Dendritic cell treated with granulocyte-macrophage colony-stimulating factor and Interleukin-4, amounts not matched to agents 40 ng/mL and 50 ng/mL, for 4 days (primary cell): Measurements from ENCODE around the gene AMHR2.
"Not testable (repeated sequence)": the region's sequence is repeated elsewhere in the genome, so short reads cannot be mapped to it uniquely, and the experiment has no call there.

Experiments used
- H3K27ac Mint-ChIP-seq: one replicate; pipeline ENCODE4 v1.8.0; 2022; ENCODE audit warnings: mild to moderate bottlenecking, mixed read lengths
- H3K27me3 Mint-ChIP-seq: one replicate; pipeline ENCODE4 v1.8.0; 2022; ENCODE audit warnings: mild to moderate bottlenecking, mixed read lengths
- H3K36me3 Mint-ChIP-seq: one replicate; pipeline ENCODE4 v1.8.0; 2022; ENCODE audit warnings: low read depth, mixed read lengths
- H3K4me1 Mint-ChIP-seq: one replicate; pipeline ENCODE4 v1.8.0; 2022; ENCODE audit warnings: low read depth, mixed read lengths
- H3K4me3 Mint-ChIP-seq: one replicate; pipeline ENCODE4 v1.8.0; 2022; ENCODE audit warnings: mild to moderate bottlenecking, moderate library complexity, mixed read lengths
- H3K9me3 Mint-ChIP-seq: one replicate; pipeline ENCODE4 v1.8.0; 2022; ENCODE audit warnings: mixed read lengths
- intact Hi-C: fragments of 100-400 bp; cut with micrococcal nuclease; formaldehyde crosslinking; loops from one replicate; pipeline ENCODE4 v1.15.0; 2022

The AMHR2 gene

DNA sequence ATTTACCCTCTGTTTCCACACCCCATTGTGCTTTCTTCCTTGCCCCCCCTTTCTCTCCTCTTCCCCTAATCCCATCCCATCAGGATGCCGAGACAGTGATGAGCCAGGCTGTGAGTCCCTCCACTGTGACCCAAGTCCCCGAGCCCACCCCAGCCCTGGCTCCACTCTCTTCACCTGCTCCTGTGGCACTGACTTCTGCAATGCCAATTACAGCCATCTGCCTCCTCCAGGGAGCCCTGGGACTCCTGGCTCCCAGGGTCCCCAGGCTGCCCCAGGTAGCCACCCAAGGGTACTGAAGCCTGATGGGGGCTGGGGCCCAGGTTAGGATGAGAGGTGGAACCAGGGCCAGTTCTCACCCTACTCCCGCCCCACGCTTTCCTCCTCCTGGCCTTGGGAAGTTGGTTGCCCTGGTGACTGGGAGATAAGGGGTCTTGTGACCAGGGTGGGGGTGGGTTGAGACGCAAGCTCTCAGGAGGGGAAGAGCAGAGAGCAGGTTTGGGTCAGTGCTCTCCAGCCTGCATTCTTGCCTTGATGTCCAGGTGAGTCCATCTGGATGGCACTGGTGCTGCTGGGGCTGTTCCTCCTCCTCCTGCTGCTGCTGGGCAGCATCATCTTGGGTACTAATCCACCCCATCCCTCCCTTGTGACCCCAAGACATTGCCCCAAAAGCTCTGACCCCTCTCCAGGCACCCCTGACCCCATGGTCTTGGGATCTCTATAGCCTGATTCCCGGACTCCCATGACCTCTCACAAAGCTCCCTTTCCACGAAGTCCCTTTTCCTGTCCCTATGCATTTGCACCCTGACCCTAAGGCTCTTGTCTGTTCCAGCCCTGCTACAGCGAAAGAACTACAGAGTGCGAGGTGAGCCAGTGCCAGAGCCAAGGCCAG is 1.2 kb downstream of the AMHR2 start:
- intact Hi-C loops: loop anchor here (5.0 kb wide), 1 partner anchor 43 kb away; the partner anchor contains the start of gene SP1
- no peaks in the 10 kb centered on the region for H3K36me3 Mint-ChIP-seq
- no peak overlapping the region for H3K27ac Mint-ChIP-seq
- H3K4me1 Mint-ChIP-seq: peaks cover 14% of the 10 kb centered on the region
- peaks cover 21% of the 10 kb centered on the region for H3K27me3 Mint-ChIP-seq
- no peak overlapping the region for H3K4me3 Mint-ChIP-seq
- no peaks in the 10 kb centered on the region for H3K9me3 Mint-ChIP-seq

DNA sequence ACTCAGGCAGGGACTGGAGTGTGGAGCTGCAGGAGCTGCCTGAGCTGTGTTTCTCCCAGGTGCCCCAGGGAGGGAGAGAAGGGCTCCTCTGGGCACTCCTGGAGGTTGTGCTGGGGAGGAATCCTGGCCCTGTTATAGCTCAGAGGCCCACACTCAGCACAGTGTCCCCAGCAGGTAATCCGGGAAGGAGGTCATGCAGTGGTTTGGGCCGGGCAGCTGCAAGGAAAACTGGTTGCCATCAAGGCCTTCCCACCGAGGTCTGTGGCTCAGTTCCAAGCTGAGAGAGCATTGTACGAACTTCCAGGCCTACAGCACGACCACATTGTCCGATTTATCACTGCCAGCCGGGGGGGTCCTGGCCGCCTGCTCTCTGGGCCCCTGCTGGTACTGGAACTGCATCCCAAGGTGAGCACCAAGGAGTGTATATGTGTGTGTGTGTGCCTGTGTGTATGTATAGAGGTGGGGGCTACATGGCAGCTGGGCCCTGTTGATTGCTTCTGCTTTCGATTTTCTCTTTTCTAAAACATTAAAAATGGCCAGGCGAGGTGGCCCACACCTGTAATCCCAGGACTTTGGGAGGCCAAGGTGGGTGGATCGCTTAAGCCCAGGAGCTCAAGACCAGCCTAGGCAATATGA is 2.0 kb downstream of the AMHR2 start:
- Mint-ChIP-seq H3K36me3 (no peaks in the 10 kb centered on the region), H3K4me1 (peaks cover 14% of the 10 kb centered on the region), H3K4me3 (no peak overlapping the region), H3K27me3 (peaks cover 17% of the 10 kb centered on the region), H3K9me3 (no peaks in the 10 kb centered on the region), H3K27ac (no peak overlapping the region)
- intact Hi-C loops: no loop called here

GRCh38 chr12:53427905-53428594 is 4.4 kb downstream of the AMHR2 start:
- no peaks in the 10 kb centered on the region for H3K36me3 Mint-ChIP-seq
- intact Hi-C loops: no loop called here
- no peaks in the 10 kb centered on the region for H3K9me3 Mint-ChIP-seq
- peaks cover 11% of the 10 kb centered on the region for H3K27me3 Mint-ChIP-seq
- H3K4me3 Mint-ChIP-seq: no peak overlapping the region
- no peak overlapping the region for H3K27ac Mint-ChIP-seq
- peaks cover 8% of the 10 kb centered on the region for H3K4me1 Mint-ChIP-seq

GRCh38 chr12:53428741-53429140 is 5.1 kb downstream of the AMHR2 start:
- Mint-ChIP-seq H3K9me3 (no peaks in the 10 kb centered on the region), H3K4me1 (peaks cover 3% of the 10 kb centered on the region), H3K27me3 (peaks cover 11% of the 10 kb centered on the region), H3K36me3 (no peaks in the 10 kb centered on the region), H3K27ac (no peak overlapping the region), H3K4me3 (no peak overlapping the region)
- intact Hi-C loops: no loop called here

- Mint-ChIP-seq H3K36me3 (no peaks in the 10 kb centered on the region), H3K4me3 (no peak overlapping the region), H3K27me3 (peaks cover 7% of the 10 kb centered on the region), H3K27ac (peak overlapping the region; percentile 8), H3K9me3 (no peaks in the 10 kb centered on the region), H3K4me1 (no peaks in the 10 kb centered on the region)
- intact Hi-C loops: no loop called here
Measured at GRCh38 chr12:53430116-53430515, 6.5 kb downstream of the AMHR2 start.

- H3K27me3 Mint-ChIP-seq: peaks cover 5% of the 10 kb centered on the region
- H3K9me3 Mint-ChIP-seq: no peaks in the 10 kb centered on the region
- H3K36me3 Mint-ChIP-seq: no peaks in the 10 kb centered on the region
- no peaks in the 10 kb centered on the region for H3K4me1 Mint-ChIP-seq
- intact Hi-C loops: no loop called here
- no peak overlapping the region for H3K4me3 Mint-ChIP-seq
- no peak overlapping the region for H3K27ac Mint-ChIP-seq
Measured at GRCh38 chr12:53431187-53431586, 7.5 kb downstream of the AMHR2 start.

DNA sequence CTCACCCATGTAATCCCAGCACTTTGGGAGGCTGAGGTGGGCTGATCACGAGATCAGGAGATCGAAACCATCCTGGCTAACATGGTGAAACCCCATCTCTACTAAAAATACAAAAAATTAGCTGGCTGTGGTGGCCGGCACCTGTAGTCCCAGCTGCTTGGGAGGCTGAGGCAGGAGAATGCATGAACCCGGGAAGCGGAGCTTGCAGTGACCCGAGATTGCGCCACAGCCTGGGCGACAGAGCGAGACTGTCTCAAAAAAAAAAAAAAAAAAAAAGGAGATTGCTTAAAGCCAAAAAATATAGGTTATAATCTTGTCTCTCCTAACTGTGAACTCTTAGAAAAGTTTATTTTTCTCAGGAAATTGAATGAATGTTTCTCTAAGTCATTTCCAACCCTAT is 11.7 kb downstream of the AMHR2 start:
- H3K9me3 Mint-ChIP-seq, H3K4me3 Mint-ChIP-seq, H3K36me3 Mint-ChIP-seq, H3K27me3 Mint-ChIP-seq, H3K27ac Mint-ChIP-seq, H3K4me1 Mint-ChIP-seq, intact Hi-C loops: not testable (repeated sequence)

DNA sequence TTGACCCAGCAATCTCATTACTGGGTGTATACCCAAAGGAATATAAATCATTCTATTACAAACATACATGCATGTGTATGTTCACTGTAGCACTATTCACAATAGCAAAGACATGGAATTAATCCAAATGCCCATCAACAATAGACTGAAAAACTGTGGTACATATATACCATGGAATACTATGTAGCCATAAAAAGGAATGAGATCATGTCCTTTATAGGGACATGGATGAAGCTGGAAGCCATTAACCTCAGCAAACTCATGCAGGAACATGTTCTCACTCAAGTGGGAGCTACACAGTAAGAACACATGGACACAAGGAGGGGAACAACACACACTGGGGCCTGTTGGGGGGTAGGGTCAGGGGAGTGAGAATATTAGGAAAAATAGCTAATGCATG is 15.9 kb downstream of the AMHR2 start:
- intact Hi-C loops, H3K27me3 Mint-ChIP-seq, H3K9me3 Mint-ChIP-seq, H3K4me3 Mint-ChIP-seq, H3K27ac Mint-ChIP-seq: not testable (repeated sequence)
- H3K36me3 Mint-ChIP-seq: peaks cover 31% of the 10 kb centered on the region
- peaks cover 24% of the 10 kb centered on the region for H3K4me1 Mint-ChIP-seq

GRCh38 chr12:53441040-53441833 is 17.6 kb downstream of the AMHR2 start, which contains the start of gene PRR13:
Gene PRR13, plus strand, starts transcription at chr12:53441734. Its CDS starts 981 bp downstream, at chr12:53442715.
- Mint-ChIP-seq H3K27ac (peak within 1 kb of the TSS; percentile 97), H3K4me3 (peak within 1 kb of the TSS; percentile 93)
- intact Hi-C loops: loop anchor here (1.0 kb wide), 1 partner anchor 10 kb away; no protein-coding TSS in a partner anchor

GRCh38 chr12:53443955-53444354 is 20.3 kb downstream of the AMHR2 start:
- Mint-ChIP-seq H3K4me1 (peaks cover 43% of the 10 kb centered on the region), H3K36me3 (peaks cover 72% of the 10 kb centered on the region), H3K9me3 (no peaks in the 10 kb centered on the region), H3K27me3 (no peaks in the 10 kb centered on the region), H3K4me3 (peak overlapping the region; percentile 93), H3K27ac (peak overlapping the region; percentile 97)
- intact Hi-C loops: no loop called here

More at GRCh38 chr12:53441040-53441833, 17.6 kb downstream of the AMHR2 start, which contains the start of gene PRR13:
- Mint-ChIP-seq H3K36me3 (peaks cover 47% of the 10 kb centered on the region), H3K4me1 (peaks cover 38% of the 10 kb centered on the region), H3K9me3 (no peaks in the 10 kb centered on the region), H3K27me3 (no peaks in the 10 kb centered on the region)

- H3K27me3 Mint-ChIP-seq, intact Hi-C loops, H3K4me3 Mint-ChIP-seq, H3K9me3 Mint-ChIP-seq: not testable (repeated sequence)
- Mint-ChIP-seq H3K4me1 (peaks cover 43% of the 10 kb centered on the region), H3K27ac (peak overlapping the region; percentile 46), H3K36me3 (peaks cover 72% of the 10 kb centered on the region)
Measured at GRCh38 chr12:53444593-53445325, 21.1 kb downstream of the AMHR2 start.

DNA sequence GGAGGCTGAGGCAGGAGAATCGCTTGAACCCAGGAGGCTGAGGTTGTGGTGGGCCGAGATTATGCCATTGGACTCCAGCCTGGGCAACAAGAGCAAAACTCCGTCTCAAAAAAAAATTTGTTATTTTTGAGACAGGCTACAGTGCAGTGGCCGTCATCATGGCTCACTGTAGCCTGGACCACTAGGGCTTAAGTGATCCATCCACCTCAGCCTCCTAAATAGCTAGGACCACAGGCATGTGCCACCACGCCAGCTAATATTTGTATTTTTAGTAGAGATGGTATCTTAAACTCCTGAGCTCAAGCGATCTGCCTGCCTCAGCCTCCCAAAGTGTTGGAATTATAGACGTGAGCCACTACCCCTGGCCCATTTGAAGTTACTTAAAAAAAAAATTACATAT is 27.3 kb downstream of the AMHR2 start:
- no peak overlapping the region for H3K27ac Mint-ChIP-seq
- intact Hi-C loops: loop anchor here (1.0 to 5.0 kb wide), 2 partner anchors 10 to 276 kb away; partner anchors contain the start of genes CALCOCO1 and PRR13
- H3K9me3 Mint-ChIP-seq: no peaks in the 10 kb centered on the region
- peaks cover 67% of the 10 kb centered on the region for H3K36me3 Mint-ChIP-seq
- H3K4me3 Mint-ChIP-seq: no peak overlapping the region
- H3K27me3 Mint-ChIP-seq: no peaks in the 10 kb centered on the region
- peaks cover 33% of the 10 kb centered on the region for H3K4me1 Mint-ChIP-seq
